ENCODE data around the gene VPS72. TPM values are rescaled to one million over a fixed set of nuclear protein-coding genes. Genes with fewer than 3 reads are reported as not detected.

Gene VPS72
- total and polyA plus RNA-seq, 9 donors: 24.5 to 78.4 (median 48.9) TPM

DNA sequence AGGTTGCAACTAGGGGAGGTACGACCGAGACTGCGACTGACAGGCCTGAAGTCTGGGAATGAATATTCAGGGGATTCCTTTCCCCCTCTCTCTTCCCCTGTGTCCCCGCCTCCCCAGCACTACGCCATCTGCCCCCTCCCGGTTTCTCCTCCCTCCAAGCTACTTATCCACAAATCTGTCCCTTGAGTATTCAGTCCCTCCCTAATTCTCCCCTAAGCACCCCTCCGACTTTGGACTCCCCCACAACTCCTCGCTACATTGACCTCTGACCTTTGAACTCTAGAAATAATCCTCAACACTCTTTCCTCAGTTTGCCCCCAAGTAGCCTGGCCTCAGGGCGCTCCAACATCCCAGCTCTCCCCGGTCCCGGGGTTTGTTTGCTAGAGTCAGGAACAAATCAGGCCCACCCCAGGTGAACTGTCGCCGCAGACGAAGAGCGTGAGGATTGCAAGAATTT, 24.7 kb downstream of the VPS72 start:
- peaks cover 7% of the 10 kb centered on the region for H3K4me1 ChIP-seq (ENCODE audit: insufficient read depth)
- peak overlapping the region; percentile 83 to 87 for H3K27ac ChIP-seq
- TF ChIP-seq POLR2A (IDR thresholded peaks at IDR 0.05) (no peak), EP300 (IDR thresholded peaks at IDR 0.05) (no peak)
- TF ChIP-seq, protein P1, sequence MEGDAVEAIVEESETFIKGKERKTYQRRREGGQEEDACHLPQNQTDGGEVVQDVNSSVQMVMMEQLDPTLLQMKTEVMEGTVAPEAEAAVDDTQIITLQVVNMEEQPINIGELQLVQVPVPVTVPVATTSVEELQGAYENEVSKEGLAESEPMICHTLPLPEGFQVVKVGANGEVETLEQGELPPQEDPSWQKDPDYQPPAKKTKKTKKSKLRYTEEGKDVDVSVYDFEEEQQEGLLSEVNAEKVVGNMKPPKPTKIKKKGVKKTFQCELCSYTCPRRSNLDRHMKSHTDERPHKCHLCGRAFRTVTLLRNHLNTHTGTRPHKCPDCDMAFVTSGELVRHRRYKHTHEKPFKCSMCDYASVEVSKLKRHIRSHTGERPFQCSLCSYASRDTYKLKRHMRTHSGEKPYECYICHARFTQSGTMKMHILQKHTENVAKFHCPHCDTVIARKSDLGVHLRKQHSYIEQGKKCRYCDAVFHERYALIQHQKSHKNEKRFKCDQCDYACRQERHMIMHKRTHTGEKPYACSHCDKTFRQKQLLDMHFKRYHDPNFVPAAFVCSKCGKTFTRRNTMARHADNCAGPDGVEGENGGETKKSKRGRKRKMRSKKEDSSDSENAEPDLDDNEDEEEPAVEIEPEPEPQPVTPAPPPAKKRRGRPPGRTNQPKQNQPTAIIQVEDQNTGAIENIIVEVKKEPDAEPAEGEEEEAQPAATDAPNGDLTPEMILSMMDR (IDR thresholded peaks at IDR 0.05): no peak
- no peaks in the 10 kb centered on the region for H3K9me3 ChIP-seq
- 1 to 3% (median 2%) methylated on average over 15 of the region's 15 CpGs for WGBS, 3 donors
- no peaks in the 10 kb centered on the region for H3K27me3 ChIP-seq
- peak overlapping the region; percentile 64 for H3K4me3 ChIP-seq
- H3K36me3 ChIP-seq: no peaks in the 10 kb centered on the region
- intact Hi-C loops (cut with DNase I): no loop called here
- peak in 4 of 5 donors; percentile 69 to 73 (median 71) for DNase-seq

GRCh38 chr1:151164732-151165280, 25.2 kb downstream of the VPS72 start:
- Histone ChIP-seq H3K9me3 (no peaks in the 10 kb centered on the region), H3K4me1 (ENCODE audit: insufficient read depth) (peaks cover 7% of the 10 kb centered on the region), H3K4me3 (peak overlapping the region; percentile 64), H3K27ac (peak overlapping the region; percentile 83 to 87), H3K36me3 (no peaks in the 10 kb centered on the region), H3K27me3 (no peaks in the 10 kb centered on the region)
- intact Hi-C loops (cut with DNase I): no loop called here
- TF ChIP-seq, protein P1 (IDR thresholded peaks at IDR 0.05): no peak
- TF ChIP-seq POLR2A (IDR thresholded peaks at IDR 0.05): peak; percentile 35
- peak in 3 of 5 donors; percentile 43 to 63 (median 61) for DNase-seq
- 4 to 6% (median 5%) methylated on average over 11 of the region's 11 CpGs for WGBS, 3 donors

DNA sequence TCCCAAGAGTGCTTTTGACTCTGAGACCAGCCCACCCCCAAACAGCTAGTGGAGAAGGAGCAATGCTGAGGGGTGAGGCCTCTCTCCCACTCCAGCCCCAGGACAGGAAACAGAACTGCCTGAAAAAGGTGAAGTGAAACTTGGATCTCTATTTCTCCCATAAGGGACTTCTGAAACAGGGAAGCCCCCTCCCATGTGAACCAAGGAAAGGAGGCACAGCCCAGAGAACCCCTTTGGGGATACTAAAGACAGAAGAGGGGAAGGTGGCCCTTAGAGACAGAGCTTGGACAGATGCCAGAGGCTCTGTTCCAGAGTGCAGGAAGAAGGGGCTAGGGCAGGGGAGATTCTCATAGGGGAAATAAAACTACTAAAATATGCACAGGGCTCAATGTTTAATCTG, 30.6 kb downstream of the VPS72 start:
- intact Hi-C loops (cut with DNase I): loop anchor here in 3 of 4 donors (5.0 to 10.0 kb wide), 4 partner anchors 57 to 137 kb away; no protein-coding TSS in a partner anchor
- Histone ChIP-seq H3K4me1 (ENCODE audit: insufficient read depth) (peaks cover 2% of the 10 kb centered on the region), H3K36me3 (no peaks in the 10 kb centered on the region), H3K4me3 (no peak overlapping the region), H3K9me3 (no peaks in the 10 kb centered on the region), H3K27ac (no peak overlapping the region), H3K27me3 (no peaks in the 10 kb centered on the region)
- DNase-seq: no peak
- TF ChIP-seq EP300 (IDR thresholded peaks at IDR 0.05) (no peak), POLR2A (IDR thresholded peaks at IDR 0.05) (no peak)
- TF ChIP-seq, protein P1 (IDR thresholded peaks at IDR 0.05): no peak

DNA sequence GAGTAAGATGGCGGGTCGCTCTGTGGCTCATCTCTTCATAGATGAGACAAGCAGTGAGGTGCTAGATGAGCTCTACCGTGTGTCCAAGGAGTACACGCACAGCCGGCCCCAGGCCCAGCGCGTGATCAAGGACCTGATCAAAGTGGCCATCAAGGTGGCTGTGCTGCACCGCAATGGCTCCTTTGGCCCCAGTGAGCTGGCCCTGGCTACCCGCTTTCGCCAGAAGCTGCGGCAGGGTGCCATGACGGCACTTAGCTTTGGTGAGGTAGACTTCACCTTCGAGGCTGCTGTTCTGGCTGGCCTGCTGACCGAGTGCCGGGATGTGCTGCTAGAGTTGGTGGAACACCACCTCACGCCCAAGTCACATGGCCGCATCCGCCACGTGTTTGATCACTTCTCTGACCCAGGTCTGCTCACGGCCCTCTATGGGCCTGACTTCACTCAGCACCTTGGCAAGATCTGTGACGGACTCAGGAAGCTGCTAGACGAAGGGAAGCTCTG, 31.2 kb downstream of the VPS72 start:
- Histone ChIP-seq H3K27ac (no peak overlapping the region), H3K4me1 (ENCODE audit: insufficient read depth) (peaks cover 2% of the 10 kb centered on the region), H3K9me3 (no peaks in the 10 kb centered on the region), H3K27me3 (no peaks in the 10 kb centered on the region), H3K4me3 (no peak overlapping the region), H3K36me3 (no peaks in the 10 kb centered on the region)
- WGBS, 3 donors: 80 to 83% (median 83%) methylated on average over 22 of the region's 22 CpGs
- intact Hi-C loops (cut with DNase I): loop anchor here in 3 of 4 donors (5.0 to 10.0 kb wide), 4 partner anchors 56 to 136 kb away; no protein-coding TSS in a partner anchor
- TF ChIP-seq, protein P1 (IDR thresholded peaks at IDR 0.05): no peak
- TF ChIP-seq EP300 (IDR thresholded peaks at IDR 0.05) (no peak), POLR2A (IDR thresholded peaks at IDR 0.05) (no peak)
- no peak for DNase-seq

Data from ovary (tissue), 9 donors.